Subcutaneous adipose tissue (tissue), 4 donors: ENCODE results near the gene BANF2. TPM values are rescaled to one million over a fixed set of nuclear protein-coding genes. Genes with fewer than 3 reads are reported as not detected.

ENCODE experiments used
- CTCF ChIP-seq: fragments of 450-650 bp; IDR thresholded peaks from one replicate; pipeline ENCODE4 v1.5.1; 2016; ENCODE audit warnings: low read depth, mild to moderate bottlenecking, control low read depth, antibody characterized with exemption, moderate library complexity
- total RNA-seq, 4 donors: library from RNA; depleted of rRNA; stranded (reverse); fragments of >200 nt; gene quantifications; one replicate each; pipeline ENCODE4 v1.1.0, GENCODE V29; 2016

BANF2 gene
- total RNA-seq, 4 donors from 2014 or later, result not detected

- TF ChIP-seq CTCF, result no peak
Observed at GRCh38 chr20:17674722-17675518, 24.8 kb upstream of the BANF2 start.

DNA sequence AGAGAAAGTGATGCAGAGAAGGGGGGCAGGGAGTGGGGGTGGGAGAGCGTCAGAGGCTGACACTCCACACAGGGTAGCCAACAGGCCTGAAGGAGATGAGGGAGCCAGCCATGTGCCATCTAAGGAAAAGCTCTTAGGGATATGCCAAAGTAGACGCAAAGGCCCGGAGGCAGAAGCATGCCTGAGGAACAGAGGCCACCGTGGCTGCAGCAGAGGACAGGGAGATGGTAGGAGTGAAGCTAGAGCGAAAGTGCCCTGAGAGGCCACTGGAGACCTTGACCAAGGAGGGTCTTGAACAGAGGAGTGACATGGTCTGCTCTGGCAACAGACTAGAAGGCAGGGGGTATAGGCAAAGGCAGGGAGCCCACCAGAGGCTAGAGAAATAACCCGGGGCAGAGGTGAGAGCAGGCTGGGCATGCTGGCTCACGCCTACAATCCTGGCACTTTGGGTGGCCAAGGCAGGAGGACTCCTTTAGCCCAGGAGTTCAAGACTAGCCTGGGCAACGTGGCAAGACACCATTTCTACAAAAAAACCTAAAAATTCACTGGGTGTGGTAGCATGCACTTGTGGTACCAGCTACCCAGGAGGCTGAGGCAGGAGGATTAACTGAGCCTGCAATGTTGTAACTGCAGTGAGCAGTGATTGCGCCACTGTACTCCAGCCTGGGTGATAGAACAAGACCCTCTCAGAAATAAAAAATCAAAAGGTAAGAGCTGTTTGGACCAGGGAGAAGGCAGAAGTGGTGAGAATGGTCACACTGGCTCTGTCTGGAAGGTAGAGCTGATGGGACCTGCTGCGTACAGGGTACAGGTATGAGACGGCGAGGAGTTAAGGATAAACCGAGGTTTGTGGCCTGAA, 24.0 kb upstream of the BANF2 start:
- no peak for TF ChIP-seq CTCF

DNA sequence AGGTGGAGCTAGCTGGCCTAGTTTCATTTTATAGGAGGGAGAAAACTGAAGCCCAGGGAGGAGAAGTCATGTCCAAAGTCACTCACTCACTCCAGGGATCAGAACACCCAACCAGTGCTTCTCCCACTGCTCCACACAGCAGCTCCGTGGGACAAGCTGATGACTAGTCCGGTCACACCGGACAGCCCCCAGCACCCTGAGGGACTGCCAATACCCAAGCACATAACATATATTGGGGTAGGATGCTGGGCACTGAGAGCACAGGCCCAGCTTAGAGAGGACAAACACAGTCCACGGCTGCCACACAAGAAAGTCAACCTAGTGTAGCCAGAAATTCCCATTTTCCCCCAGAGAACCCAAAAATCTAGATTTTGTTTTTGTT, 23.4 kb upstream of the BANF2 start:
- TF ChIP-seq CTCF, result no peak

DNA sequence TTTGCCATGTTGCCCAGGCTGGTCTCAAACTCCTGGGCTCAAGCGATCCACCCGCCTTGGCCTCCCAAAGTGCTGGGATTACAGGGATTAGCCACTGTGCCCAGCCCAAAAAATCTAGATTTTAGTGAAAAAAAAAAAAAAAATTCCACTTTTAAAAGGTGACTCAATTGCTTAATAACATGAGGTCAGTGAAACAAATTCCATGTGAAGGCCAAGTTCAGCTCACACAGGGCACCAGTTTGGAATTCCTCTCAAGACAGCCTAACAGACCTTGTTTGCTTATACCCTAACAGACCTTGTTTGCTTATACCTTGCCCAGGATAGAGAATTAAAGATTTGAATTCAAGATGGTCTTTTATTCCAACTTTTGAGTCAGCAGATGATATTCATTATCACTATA, 22.8 kb upstream of the BANF2 start:
- TF ChIP-seq CTCF, result no peak

- TF ChIP-seq CTCF, result no peak
Observed at GRCh38 chr20:17678295-17678694, 21.5 kb upstream of the BANF2 start.

DNA sequence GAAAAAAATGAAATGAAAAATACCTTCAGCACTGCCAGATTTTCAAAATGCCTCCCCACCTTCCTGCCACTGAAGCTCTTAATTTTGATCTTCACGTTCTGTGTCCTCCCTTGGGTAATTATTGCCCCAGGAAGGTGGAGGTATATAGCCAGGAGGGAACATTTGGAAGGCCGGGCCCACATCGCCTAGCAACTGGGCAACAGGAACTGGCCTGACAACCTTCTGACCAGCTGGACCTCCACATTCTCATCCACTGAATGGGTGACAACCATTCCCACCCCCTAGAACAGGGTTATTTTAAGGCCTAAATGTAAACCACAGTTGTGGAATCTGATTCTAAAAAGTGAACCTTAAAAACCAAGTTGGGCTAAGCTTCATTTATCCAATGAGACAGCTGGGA, 20.9 kb upstream of the BANF2 start:
- no peak for TF ChIP-seq CTCF
